C1 segment of cervical spinal cord (tissue), 14 donors: ENCODE results near the gene SMAD2.
"Not testable (repeated sequence)": the region's sequence is repeated elsewhere in the genome, so short reads cannot be mapped to it uniquely, and the experiment has no call there.

Experiments used
- DNase-seq, 14 donors: peaks; one replicate each; lab custom pipeline; 2025; lab: John Stamatoyannopoulos, UW

Gene SMAD2

GRCh38 chr18:47930199-47930930 lies at the start of gene SMAD2:
Gene SMAD2, minus strand, starts transcription at chr18:47930659. Its CDS starts 33,903 bp downstream, at chr18:47896756.
- DNase-seq = peak in 13 of 14 donors; percentile 70 to 94 (median 84)

GRCh38 chr18:47979611-47980200 lies 49.2 kb upstream of the SMAD2 start:
- no peak for DNase-seq

DNA sequence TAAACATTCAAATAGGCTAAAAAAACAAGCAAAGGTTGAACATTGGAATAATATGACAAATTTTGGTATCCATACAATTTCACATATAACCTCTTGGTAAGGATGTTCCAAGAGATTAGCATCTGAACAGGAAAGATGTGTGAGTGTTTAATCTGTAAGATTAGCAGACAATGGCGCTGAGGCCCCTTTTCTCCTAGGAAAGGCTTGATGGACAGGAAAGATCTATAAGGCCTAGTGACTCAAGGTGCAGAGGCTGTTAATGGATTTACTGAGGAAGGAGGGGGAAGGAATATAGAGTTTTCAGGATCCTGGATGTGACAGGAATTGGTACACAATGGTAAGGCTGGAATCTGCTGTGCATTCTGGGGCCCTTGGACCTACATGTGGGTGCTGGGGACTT lies 48.1 kb upstream of the SMAD2 start:
- no peak for DNase-seq

DNA sequence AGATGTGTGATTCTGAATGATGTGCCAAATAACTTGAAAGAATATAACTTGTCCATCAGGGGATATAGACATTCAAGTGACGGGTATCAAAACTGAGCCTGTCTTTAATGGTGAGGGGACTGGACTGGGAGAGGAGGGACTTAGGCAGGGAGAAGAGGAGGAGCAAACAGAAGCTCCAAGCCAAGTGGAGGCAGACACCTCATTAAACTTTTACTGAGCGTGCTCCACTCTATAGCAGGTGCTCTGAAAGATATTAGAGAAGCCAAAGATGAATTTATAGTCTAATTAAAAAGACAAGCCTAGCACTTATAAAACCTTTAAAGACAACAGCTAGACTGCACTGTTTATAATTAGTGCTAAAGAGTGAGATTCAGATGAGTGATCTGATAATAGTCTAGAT lies 47.7 kb upstream of the SMAD2 start:
- no peak for DNase-seq

GRCh38 chr18:47975701-47976100 lies 45.2 kb upstream of the SMAD2 start:
- DNase-seq = no peak

DNA sequence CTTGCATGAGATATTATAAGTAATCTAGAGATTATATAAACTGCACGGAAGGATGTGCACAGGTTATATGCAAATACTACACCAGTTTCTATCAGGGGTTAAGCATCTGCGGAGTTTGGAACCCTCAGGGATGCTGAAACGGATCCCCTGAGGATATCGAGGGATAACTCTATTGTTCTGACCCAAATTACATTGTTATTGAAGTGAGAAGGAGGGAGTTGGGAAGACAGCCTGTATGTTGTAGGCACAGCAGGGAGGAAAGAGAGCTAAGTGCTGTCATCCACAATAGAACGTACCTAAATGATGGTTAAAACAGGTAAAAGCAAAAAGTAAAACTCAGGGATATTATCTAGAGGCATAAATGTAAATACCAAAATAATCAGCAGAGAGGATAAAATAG lies 44.6 kb upstream of the SMAD2 start:
- no peak for DNase-seq

DNA sequence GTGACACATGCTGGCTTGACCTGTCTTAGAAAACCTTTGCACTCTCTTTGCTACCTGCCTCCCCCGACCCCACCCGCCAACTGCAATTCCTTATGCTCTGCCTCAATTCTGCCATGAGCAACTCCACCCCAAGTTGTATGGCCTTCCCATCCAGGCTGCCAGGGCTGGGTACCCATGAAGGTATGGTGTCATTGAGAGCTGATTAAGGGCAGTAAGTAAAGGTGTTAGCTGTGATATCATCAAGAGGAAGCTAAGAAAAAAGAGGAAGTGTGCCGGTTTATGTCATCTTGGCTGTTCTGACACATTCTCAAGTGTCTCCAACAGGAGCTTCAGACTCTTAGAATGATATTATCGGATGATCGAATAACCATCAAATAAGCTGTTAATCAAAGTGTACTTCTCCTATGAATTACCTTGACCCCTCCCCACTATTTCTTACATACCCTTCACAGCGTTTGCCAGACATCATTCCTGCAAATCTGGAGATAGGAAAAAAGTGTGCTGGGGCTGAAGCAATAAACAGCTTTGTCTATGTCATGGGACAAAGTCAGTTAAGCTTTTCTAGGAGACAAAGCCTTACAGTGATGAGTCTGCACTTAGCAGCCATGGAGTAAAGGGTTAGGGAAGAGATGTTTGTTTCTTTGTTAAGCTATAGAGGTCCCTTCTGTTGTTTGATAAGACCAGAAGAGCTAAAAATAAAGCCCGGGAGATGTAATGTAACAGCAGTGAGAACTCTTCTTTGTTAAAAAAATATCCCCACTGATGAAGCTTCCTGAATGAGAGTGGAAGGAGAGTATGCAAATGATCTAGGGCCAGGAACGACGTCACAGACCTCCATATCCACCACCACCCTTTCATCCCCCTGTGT lies 40.4 kb upstream of the SMAD2 start:
- DNase-seq = no peak

DNA sequence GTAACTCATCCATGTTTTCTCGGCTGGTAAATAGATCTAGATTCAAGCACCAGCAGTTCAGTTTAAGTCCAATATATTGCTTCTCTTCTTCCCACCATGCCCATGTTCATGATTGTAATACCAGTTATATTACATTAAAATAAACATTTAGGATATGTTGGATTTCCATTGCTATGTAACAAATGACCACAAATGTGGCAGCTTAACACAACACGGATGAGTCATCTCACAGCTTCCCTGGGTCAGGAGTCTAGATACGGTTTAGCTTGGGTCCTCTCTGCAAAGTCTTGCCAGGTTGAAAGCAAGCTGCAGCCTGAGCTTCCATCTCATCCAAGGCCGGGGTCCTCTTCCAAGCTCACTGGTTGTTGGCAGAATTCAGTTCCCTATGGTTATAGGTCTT lies 39.4 kb upstream of the SMAD2 start:
- no peak for DNase-seq

DNA sequence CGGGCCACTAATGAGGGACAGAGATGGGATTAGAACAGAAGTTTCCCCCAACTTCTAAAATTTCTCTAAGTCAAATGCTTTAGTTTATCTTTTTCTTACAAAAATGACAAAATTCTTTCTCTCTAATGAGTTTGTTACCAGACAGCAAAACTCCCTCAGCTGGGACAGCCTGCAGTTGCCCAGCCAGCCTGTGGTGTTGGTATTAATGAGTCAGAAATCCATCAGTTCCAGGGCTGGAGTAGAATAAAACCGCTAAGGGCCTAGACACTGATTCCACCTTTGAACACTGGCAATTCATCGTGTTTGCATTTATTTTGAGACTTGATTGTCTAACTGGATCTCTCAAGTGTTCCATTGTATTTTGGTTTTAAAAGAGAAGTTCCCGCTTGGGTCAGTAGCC lies 38.3 kb upstream of the SMAD2 start:
- no peak for DNase-seq

- no peak for DNase-seq
Observed at GRCh38 chr18:47968006-47968676, 37.7 kb upstream of the SMAD2 start.

DNA sequence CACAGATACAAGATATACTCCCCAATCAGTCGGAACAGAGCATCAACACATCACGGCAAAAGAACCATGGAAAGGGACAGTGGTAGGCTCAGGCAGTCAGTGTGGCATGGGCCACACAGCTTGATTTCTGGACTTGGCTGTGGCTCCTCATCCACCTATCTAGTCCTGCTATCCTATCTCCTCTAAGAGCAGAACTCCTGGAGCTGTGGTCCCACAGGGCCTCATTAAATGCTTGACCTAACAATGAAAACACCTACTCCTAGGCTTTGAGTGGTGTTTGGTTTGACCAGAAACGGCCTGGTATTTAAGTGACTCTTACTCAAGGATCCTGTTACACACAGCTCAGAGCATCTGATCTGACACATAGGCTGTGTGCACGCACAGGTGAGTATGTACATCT lies 33.6 kb upstream of the SMAD2 start:
- DNase-seq = no peak

DNA sequence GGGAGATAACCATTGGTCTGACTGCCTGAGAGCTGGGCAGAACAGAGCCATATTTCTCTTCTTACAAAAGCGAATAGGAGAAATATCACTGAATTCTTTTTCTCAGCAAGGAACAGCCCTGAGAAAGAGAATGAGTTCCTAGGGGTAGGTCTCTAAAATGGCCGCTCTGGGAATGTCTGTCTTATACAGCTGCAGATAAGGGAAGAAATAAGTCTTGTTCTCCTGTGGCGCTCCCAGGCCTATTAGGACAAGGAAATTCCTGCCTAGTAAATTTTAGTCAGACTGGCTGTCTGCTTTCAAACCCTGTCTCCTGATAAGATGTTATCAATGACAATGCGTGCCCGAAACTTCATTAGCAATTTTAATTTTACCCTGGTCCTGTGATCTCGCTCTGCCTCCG lies 30.5 kb upstream of the SMAD2 start:
- not testable (repeated sequence) for DNase-seq

- peak in 3 of 14 donors; percentile 5 to 93 (median 12) for DNase-seq
Observed at GRCh38 chr18:47953471-47953931, 23.0 kb upstream of the SMAD2 start.

GRCh38 chr18:47950511-47950910 lies 20.1 kb upstream of the SMAD2 start:
- DNase-seq = no peak

- DNase-seq = no peak
Observed at GRCh38 chr18:47949202-47949601, 18.7 kb upstream of the SMAD2 start.

DNA sequence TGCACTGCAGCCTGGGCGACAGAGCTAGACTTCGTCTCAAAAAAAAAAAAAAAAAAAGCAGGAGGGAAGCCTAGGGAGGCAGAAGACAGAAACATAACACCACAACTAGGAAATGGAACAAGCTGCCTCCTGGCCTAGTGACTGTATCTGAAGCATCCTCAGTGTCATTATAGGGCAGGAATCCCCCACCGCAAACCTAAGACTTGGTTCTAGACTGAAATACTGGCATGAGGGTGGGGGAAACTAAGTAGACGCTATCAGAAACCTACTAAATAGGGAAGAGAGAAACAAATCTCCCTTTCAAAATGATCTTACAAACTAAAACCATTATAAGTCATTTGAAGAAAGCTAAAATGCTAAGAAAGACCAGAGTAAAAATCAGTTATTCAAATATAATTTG lies 16.4 kb upstream of the SMAD2 start:
- no peak for DNase-seq

DNA sequence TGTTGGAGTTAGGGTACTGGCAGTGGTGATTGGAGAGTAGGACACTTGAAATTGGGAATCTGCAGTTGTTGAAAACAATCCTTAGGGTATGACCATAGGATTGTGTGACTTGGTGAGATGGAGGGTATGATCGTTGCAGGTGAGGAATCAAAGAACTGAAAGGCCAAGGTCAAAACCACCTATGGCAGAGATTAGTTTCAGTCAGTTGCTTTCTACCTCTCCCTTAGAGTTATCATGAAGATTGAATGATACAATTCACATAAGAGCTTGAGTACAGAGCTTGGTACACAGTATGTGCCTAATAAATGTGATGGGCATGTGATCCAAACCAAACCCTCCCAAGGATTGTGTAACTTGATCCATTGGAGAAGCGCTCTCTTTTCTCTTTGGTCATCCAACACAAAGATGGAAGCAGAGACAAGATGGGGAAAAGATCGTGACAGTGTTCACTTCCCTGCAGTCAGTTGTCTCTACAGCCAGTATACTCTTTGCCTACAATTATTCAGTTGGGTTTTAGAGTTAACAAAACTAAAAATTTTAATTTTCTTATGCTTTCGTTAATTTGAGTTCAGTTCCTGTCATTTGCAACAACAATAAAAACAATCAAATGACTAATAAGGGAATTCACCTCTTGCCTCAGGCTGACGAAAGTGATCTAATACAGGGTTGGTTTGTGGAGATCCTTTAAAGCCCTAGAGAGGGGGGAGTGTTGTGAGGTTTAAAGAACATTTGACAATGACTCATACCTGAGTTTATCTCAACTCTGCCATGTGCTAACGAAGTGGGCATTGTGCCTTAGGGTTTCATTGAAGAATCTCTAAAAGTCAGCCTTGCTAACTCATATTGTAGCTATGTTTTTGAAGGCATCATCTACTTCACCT lies 14.8 kb upstream of the SMAD2 start:
- DNase-seq = no peak

DNA sequence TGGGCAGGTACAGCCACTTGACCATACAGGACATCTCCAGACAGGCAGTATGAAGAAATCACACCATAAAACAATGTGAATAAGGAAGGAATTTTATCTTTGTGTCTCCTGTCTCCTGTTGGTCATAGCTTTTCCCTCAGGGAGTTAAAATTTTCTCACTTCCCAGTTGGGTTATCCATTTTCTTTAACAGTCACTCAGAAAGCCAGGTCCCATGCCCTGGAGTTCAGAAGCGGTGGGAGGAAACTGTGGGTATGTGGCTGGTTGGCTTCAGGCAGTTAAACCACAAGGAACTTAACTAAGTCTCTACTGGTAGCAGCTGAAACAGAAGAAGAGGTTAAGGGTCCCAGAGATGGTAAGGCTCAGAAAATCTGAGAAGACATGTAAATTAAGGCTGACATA lies 6.5 kb upstream of the SMAD2 start:
- DNase-seq = no peak

DNA sequence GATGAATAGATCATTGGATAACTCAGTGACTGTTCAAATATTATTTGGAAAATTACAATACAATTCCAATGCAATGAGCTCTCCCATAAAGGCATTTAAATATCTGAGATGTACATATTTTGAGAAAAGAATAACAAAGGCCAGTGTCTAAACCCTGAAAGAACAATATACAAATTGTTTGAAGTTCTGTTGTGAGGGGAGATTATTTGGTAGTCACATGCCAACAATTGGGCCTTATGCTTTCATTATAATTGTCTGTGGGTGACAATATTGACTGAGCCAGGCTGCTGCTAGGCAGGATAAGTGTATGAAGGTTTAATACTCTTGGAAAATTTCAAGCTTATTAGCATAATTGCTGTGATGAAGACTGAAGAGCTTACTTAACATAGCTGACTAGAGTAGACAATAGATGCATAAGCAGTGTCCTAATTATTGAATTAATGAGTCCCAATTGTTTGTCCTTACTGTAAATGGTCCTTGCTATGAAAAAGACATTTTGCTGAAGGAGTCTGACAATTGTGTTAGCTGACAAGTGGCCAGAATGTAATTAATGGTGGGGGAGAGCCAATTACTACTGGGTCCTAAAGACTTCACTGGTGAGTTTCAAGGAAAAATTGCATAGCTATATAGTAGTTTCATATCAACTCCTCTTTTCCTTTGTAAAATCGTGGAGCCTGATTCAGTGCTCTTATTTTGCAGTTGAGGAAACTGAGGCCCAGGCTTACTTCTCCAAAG lies 5.0 kb upstream of the SMAD2 start:
- no peak for DNase-seq

GRCh38 chr18:47932603-47933002 lies 2.1 kb upstream of the SMAD2 start:
- DNase-seq = no peak
